Activated CD4-positive, alpha-beta T cell treated with anti-CD3 and anti-CD28 coated beads, Interleukin-2, amount 50 U/mL, for 24 hours (primary cell): ENCODE data around the gene VWF.

Source experiments
- DNase-seq, 2 donors: peaks; one replicate each; pipeline ENCODE4 v3.0.0-alpha.2; 2020; ENCODE audit warnings: low read depth in 1 of 2, low spot score in 1 of 2

Gene VWF

DNA sequence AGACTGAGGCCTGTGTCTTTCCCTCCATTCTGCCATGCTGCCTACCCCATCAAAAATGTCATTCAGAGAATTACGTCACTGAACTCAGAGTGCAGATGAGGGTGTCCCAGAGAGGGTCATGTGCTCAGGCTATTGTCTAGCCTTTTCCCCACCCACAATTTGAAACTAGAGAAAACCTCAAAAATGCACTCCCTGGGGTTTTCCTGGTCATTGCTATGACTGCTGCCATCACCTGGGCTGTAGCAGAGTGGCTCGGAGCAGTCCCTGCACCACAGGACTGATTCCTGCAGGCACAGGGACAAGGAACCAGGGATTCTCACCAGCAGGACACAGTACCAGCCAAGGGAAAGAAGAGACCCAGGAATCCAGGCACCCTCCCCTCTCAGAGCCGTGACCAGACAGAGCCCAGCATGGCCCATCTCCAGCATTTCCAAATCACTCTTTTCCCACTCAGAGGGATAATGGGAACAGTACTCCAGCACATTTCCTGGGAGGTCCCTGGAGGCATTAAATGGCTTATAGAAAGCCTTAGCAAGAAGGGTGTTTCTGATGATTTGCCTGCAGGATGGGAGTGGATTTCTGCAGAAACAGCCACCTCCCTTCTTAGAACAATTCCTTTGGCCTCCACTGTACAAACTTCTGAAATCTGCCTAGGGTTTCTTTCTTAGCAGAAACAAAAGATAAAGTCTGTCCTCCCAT is 45.9 kb downstream of the VWF start:
- no peak for DNase-seq

DNA sequence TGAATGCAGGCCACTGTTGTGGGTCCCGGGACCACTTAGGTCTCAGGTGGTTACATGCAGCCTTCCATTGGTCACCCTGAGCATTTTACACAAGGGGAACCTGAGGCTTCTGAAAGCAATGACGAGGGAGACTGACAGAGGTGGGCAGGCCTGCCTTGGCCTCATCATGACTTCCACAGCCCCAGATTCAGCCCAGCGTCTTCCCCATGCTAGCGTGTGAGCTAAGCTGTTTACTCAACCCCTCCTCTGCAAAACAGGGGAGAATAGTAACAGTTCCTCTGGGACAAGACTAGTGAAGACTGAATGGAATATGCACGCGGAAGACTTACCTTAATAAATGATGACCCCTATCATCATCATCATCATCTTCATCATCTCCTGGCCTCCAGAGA is 46.8 kb downstream of the VWF start:
- no peak for DNase-seq

DNA sequence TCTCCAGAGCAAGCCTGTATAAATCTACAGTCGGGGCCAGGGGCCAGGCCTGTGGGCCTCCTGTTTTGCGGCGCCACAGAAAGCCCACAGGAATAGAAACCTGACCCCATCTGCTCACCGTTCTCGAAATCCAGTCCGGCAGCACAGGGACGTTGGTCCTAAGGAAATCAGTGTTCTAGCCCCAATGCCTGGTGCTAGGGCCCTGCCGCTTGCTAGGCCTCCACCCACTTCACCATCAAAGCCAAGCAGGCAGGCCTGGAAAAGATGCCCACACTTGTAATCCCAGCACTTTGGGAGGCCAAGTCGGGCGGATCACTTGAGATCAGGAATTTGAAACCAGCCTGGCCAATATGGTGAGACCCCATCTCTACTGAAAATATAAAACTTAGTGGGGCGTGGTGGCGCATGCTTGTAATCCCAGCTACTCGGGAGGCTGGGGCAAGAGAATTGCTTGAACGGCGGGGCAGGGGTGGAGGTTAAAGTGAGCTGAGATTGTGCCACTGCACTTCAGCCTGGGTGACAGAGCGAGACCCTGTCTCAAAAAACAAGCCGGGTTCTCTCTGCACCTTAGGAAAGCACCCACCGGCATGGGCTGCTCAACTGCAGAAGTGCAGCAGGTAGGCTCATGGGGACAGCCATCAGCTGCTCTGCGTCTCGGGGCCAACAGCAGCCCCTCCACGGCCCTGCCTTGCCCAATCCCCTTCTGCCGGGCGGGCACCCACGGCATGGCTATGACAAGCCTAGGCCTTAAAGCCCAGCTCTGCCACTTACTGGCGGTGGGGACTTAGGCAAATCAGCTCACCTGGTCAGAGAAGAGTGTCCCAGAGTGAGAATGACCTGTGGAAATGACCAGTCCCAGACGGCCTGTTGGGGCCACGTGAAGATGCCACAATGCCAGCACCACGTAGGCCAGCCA is 47.4 kb downstream of the VWF start:
- DNase-seq = no peak

- DNase-seq = no peak
These were observed 48.1 kb downstream of the VWF start for GRCh38 chr12:6076346-6076745.

DNA sequence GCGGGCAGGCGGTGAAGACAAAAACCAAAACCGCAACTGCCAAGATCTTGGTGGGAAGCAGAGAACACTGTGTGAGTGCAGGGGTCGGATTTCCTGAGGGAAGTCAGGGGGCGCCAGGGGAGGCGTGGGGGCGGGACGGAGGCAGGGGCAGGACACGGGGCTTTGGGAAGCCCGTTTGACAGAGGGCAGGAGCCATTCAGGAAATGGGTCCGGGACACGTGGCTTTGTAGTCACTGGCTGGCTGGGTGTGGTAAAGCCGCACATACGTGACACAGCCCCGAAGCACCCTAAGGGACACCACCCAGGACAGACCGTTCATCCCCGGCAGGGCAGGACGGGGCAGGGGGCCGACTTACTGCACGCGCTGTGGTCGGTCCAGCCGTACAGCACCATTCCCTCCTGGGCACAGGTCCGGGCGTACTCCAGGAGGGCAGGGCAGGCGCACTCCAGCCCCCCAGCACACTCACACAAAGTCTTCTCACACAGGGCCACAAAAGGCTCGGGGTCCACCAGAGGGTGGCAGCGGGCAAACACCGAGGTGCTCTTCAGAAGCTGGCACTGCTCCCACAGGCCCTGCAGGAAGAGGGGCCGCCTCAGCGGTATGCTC is 49.4 kb downstream of the VWF start:
- no peak for DNase-seq

- no peak for DNase-seq
These were observed 50.0 kb downstream of the VWF start for GRCh38 chr12:6074427-6074826.

GRCh38 chr12:6073426-6073825 is 51.0 kb downstream of the VWF start:
- DNase-seq = no peak

DNA sequence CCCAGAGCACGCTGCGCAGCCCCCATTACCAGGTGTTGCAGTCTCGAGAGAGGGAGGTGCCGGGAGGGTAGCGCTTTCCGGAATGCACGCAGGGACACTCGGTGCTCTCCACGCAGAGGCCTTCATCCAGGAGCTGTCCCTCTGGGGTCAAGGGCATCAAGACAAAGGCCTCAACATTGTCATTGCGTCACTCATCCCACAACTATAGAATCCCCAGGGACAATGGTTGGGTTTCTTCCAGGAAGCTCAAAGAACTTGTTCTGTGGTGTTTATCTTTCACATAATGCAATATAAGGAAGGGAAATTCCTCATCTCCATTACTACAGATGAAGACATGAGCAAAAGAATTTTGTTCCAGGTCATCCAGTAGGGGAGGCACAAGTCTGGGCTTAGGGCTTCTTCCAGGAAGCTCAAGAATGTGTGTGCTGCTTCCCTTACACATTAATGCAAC is 52.1 kb downstream of the VWF start:
- no peak for DNase-seq

- DNase-seq = no peak
These were observed 52.9 kb downstream of the VWF start for GRCh38 chr12:6071589-6071988.

DNA sequence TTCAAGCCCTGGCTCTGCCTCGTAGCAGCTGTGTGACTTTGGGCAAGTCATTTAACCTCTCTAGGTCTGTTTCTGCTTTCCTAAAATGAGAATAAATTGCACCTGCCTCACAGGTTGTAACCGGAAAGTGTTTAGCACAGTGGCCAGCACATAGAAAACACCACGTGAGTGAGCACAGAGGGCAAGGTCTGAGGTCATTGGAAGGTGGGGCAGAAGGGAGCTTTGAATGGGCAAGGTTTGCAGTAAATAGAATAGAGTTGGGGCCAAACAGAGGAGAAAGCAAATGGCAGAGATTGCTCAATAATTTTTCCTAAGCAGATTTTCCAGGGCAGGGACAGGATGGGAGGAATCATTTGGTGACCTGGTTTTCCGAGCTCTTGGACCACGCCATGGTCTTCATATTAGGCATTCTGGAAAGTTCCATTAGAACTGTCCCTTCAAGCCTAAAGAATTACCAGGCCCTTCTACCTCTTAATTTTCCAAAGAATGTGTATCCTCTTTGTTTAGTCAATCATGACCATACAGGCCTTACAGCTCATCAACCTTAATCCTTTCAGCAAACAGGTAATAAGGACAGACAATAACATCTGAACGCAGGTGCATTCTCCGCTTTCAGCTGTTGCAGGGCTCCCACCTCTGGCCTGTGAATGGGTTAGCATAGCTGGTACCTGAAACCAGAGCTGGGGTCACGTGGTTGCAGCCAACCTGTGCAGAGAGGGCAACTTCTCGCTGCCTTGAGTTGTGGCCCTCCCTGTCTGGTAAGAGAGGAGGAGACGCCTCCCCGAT is 53.8 kb downstream of the VWF start:
- DNase-seq = no peak

DNA sequence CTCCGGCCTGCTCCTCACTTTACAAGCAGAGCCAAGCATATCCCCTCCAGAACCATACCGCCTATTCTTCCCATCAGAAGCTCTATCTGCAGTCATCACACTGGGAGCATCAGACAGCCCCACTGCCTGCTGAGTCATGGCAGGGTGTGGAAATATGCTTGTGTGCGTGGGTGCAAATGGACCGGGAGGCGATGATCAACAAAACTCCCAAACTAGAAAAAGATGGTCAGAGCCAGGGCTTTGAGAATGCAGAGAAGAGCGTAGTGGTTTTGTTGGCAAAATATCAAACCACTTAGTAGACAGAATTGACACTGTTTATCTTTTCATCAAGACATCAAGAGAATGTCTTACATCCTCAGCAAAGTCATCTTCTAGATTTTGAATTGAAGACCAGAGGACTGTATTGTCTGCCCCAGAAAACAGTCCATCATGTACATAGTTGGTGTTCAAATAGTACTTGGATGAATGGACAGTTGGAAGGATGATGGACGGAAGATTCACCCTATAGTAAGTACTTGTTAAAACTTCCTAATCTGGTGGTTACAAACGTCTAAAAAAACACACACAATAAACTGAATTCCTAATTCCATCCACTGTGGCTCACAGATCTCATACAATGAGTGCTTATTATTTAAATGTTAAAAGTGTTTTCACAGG is 54.9 kb downstream of the VWF start:
- peak in 1 of 2 donors; percentile 28 for DNase-seq

- no peak for DNase-seq
These were observed 56.2 kb downstream of the VWF start for GRCh38 chr12:6068227-6068626.

- DNase-seq = no peak
These were observed 57.1 kb downstream of the VWF start for GRCh38 chr12:6067152-6067916.

- no peak for DNase-seq
These were observed 57.8 kb downstream of the VWF start for GRCh38 chr12:6066651-6067050.

GRCh38 chr12:6065863-6066199 is 58.6 kb downstream of the VWF start:
- no peak for DNase-seq

GRCh38 chr12:6065131-6065862 is 59.2 kb downstream of the VWF start:
- DNase-seq = no peak

DNA sequence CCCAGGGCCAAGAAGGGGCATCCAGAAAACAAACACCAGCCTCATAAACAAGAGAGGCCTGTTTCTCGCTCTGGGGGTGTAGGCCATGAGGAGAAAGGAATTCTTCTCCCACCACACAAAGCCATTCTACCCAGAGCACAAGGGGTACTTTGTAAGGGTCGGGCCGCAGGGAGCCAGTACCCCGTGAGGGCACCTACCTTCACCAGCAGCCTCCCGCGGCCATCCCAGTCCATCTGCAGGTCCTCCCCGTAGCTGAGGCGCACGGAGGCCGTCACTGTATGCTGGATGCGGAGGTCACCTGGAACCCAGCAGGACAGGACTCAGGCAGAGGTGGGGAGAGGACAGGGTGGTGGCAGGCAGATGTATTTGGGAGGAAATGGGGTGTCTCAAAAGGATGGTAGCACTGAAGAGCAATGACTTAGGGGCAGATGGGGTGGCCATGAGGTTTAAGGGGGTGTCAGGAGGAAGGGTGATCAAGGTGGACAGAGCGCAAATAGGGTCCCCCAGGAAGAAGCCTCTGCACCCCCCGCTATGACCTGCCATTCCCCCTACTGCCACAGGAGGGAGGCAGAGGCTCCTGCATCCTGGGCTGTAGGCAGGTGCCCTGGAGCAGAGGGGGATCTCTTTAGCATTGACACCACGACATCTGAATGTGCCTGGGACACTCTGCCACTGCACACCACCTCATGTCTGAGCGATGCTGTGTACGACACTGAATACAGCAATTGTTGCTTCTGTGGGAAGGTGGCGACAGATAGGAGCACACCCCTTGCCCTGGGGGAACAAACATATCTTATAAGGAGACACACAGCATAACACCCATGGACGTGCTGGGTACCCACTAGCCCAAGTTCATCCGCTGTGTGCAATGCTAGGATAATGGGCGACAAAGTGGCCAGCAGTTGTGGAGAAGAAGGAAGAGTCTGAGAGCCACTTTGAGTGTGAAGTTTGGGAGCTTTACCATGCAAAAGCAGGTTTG is 61.4 kb downstream of the VWF start:
- peak; percentile 29 to 47 for DNase-seq

GRCh38 chr12:6062395-6062756 is 62.1 kb downstream of the VWF start:
- no peak for DNase-seq
